ENCODE measurements around the gene DLX2.

The DLX2 gene

DNA sequence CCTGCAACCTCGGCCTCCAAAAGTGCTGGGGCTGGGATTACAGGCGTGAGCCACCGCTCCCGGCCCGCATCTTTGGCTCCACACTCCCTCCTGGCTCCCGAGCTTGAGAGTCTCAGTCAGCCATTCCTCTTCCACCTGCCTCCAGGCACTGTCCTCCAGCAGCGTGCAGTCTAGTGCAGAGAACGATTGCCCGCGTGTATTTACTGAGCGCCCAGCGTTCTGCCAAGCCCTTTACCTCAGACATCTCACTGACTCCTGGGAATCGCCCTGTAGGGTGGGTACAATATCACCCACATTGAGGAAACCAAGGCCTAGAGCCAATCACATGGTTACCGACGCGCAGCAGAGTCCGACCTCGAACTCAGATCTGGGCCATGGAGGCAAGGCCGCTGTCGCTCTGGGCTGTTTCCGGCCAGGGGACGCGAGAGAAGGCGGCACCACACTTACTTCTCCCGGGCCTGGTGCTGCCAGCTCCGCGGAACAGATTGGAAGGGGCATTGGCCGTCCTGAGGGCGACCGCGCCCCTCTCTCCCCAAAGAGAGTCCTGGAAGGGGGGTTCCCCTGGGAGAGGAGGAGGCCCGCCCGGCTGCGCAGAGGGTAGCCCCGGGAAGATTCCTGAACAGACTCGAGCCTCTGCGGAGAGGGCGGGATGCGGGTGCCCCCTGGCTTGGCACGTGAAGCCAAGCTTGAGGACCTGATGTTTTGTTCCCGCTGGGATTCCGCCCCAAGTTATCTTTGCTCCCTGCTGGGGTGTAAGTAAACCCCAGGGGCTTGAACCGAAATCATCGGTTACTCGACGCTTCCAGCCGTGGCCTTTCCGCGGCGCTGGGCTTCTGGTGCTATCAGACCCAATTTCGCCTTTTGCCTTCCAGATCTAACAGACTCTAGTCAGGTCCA, 5.2 kb upstream of the DLX2 start:
- no peak for DNase-seq (ENCODE audit: low spot score)

DNA sequence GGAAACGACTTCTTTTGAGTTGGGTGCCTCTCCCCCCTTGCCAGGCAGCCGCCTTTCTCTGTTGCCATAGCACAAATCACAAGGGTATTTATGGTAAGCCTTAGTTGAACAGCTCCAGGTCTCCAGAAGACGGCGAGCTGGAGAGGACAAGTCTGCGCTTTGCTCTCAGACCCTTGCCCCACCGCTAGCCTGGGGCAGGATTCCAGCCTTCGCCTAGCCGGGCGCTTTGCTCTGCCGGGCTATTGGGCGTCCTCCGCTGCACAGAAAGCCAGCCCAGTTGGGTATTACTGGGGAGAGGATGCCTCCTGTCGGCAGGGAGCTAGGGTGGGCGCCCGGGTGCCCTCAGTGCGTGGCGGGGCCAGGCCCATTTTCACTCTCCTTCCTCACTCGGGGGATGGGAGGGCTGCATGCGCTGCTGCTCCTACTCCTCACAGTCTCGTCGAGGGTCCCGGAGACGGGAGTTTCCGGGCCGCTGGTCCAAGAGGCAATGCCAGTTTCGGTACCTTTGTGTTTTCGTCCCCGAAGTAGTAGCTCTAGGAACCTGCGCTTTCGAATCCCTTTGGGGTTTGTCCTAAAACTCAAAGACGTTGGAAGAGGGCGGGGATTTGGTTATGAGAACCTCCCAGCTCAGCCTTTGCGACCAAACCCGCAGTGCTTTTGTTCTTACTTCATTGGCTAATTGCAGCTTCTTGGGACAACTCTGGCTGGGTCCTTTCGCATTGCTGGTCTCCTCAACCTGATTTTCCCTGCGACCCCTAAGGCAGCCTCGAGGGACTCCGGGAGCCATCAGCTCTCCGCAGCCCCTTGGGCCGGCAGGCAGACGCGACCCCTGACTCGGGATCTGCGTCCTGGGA, 3.6 kb upstream of the DLX2 start:
- DNase-seq (ENCODE audit: low spot score): peak; percentile 70

DNA sequence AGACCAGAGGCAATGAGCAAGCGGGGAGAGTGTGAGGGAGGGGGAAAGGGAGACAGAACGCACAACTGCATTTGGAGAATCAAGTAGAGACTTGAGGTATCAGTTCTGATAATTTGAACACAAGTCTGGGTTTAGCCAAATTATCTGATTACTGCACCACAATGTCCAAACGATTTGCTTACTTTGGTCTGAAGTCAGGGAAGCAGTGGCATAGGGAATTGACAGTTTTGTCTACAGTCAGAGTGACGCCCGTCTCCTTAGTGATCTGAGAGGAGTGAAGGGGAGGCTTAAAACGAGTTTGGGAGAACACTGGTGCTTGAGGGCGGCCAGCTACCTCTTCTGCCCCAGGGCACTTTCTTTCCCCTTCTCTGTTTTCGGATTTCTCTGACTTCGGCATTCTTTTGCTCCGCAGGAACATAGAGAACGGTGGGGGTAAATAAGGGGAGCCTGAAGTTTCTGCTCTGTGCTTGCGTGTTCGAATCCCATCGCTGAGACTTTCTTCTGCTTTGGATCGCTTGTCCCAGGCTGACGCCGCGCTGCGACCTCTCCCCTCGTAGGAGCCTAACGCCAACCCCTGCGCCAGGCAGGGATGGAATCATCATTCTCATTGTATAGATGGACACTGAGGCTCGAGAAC, 2.9 kb upstream of the DLX2 start:
- DNase-seq (ENCODE audit: low spot score): no peak

DNA sequence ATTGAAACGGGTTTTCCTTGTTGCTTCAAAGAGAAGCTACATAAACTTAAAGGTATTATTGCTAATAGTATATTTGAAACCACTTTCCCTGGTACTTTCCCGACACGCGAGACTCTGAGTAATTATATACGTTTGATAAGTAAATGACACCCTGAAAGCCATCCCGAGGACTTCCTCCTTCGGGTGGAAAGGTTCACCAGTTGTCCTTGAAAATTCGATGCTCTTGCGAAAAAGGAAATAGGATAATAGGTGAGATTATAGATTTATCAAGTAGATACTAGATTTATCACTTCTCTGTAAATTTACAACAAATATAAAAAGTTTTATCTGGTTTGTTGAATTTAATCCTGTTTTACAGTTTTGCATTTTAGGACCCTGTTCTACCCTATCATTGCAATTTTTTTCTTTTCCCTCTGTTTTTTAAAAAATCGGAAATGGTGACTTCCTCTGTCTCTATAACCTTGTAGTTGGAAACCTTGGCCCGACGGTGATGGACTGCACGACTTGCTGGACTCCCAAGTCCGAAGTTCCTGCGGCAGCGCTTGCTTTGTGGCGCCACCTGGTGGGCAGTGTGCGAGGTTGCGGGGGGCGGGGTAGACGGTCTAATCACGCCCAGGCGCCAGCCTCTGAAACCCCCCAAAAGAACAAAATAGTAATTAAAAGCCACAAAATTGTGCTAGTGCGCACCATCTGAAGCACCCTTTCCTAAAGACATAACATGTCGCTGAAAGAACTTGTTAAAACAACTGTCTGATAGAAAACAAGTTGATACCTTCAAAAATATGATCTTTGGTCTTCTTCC, 972 bp upstream of the DLX2 start:
- peak; percentile 86 for DNase-seq (ENCODE audit: low spot score)

DNA sequence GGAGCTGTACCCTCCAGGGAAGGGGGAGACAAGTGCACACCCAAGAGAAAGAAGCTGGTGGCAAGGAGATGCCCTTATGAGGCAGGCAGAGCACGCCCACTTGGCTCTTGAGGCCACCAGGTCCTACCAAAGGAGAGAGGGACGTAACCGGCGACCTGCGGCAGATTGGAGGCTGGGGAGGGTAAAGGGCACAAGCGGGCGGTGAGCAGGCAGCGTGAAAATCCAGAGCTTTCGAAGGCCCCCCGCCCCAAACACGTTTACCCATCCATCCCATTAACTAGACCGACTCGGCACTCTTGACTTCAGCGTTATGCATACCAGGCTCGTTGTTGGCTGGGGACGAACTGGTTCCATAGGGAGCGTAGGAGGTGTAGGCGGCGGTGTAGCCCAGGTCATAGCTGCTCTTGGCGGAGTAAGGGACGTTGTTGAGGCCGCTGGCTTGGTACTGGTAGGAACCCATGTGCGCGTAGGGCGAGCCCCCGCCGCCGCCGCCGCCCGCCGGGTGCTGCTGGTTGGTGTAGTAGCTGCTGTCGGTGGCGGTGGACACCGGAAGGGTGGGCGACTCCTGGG, 794 bp downstream of the DLX2 start:
- DNase-seq (ENCODE audit: low spot score): no peak

DNA sequence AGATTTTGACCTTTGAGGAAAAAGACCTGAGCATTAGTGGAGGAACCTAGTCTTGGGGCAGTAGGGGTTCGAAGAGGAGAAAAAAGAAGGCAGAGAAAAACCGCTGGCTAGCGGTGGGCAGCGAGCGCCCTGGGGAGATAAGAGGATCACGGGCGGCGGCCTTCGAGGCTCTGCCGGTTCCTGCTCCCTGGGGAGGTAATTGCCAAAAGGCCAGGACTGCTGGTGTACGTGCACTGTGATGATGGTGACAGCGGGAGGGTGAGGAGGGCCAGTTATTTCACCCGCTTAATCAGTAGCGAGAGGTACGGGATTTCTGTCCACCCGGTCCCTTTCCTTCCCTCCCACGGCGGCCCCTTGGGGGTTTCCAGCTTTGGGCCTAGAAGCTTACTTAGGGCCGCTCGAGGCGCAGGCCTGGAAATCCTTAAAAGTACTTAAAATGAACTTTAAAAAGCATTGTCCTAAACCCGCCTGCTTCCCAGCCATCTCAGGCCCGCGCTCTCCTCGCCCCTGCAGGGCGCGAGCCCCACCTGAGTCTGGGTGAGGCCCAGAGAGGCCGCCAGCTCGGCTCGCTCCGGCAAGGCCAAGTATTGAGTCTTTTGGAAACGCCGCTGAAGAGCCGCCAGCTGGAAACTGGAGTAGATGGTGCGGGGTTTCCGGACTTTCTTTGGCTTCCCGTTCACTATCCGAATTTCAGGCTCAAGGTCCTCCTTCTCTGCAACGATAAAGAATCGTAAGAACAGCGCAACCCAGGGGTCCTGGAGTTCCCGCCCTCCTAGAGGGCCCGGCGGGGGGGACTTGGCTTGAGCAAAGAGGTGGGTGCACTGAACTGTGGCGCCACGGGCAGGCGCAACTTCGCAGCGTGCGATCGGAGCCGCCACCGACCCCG, 1.5 kb downstream of the DLX2 start:
- DNase-seq (ENCODE audit: low spot score): no peak

DNA sequence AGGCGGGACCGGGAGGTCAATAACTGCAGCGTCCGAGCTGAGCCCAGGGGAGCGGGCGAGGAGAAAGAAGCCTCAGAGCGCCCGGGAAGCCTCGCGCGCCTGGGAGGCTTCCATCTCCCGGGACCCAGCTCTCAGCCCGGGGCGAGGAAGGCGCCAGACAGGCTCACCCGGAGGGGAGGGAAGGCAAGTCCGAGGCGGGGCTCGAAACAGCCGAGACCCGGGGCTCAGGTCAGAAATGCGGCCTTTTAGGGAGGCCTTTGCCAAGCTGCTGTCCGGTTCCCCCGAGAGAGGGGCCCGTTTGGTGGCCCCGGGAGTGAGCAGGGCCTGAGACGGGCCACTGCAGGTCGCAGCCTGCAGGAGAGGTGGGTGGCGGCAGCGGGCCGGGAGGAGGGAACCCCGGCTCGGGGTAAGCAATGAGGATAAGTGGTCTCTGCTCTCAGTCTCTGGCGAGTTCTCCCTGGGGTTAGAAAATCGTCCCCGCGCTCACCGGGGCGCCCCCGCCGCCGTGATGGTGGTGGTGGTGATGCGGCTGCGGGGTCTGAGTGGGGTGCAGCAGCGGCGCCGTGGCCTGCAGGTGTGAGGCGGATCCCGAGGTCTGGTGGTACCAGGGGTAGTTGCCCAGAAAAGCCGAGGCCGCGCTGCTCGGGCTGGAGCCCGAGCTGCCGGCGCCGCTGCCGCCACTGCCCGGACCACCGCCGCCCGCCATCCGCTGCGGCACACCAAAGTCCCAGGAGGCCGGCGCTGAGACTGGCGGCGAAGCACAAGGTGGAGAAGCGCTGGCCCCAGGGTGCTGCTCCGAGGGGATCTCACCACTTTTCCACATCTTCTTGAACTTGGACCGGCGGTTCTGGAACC, 2.4 kb downstream of the DLX2 start:
- no peak for DNase-seq (ENCODE audit: low spot score)

DNA sequence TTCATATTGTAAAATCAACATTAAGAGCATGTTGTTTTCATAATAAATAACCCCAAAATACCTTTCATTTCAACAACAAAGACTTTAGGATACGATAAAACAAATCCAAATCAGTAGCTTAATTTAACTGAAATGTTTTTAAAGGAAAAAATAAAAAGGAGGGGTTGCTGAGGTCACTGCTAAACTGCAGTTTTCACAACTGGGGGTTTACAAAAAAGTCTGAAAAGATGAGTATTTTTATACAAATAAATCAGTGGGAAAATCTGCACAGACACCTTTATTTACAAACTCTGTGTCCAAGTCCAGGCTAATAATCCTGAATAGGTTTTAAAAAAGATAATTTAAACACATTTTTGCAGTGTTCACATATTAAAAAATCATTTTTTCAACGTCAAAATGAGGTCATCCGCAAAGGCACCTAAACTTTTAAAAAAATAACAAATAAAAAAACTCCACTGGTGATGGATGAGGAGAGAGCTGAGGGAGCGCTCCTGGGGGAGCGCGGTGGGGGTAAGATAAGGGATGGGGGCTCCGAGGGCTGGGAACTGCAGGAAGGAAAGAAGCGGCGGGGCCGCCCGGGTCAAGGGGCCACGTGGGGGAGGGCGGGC, 3.1 kb downstream of the DLX2 start:
- no peak for DNase-seq (ENCODE audit: low spot score)

DNA sequence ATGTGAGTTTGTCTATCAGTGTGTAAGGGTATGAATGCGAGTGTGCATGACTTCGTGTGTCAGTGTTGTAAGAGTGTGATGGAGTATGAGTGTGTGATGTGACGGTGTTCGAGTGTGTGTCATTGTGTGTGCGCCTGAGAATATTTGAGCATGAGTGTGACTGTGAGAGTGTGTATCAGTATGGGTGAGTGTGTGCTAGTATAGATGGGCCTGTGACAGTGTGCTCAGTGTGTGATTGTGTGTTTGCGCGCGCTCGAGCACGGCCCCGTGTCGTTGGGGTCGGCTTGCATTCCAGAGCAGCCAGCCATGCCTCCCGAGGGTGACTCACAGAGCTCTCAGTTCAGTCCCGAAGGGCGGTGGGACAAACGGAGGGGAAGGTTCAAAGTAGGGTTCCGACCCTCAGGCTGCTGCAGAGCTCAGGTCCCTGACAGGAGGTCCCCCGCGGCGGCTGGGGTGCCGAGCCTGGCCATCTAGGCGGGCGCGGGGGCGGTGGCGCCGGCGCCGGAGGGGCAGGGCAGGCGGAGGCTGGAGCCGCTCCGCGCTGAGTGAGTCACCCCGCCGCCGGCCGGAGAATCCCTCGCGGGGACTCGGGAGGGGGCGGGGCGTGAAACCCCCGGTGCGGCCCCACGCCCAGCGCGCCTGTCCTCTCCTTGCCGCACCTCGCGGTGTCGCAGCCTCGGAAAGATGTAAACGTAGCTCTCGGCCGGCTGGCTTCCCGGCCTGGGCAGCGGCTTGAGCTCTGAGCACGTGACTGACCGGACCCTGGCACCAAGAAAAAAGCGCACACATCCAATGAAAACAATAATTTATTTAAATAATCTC, 3.8 kb downstream of the DLX2 start:
- peak; percentile 72 for DNase-seq (ENCODE audit: low spot score)

DNA sequence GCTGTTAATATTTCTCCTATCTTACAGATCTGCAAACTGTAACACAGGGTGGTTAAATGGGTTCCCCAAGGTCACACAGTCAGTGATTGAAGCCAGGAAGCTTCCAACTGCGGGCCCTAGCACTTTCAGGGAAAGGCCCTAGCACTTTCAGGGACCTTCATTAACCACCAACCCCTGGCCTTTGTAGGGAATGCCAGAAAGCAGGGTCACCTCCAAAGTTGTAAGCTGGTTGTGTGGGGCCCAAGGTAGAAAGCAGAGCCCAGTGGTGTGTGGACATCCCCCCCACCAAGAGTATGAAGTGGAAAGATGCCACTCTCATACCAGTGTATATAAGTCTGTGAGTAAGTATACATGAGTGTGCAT, 4.4 kb downstream of the DLX2 start:
- no peak for DNase-seq (ENCODE audit: low spot score)

DNA sequence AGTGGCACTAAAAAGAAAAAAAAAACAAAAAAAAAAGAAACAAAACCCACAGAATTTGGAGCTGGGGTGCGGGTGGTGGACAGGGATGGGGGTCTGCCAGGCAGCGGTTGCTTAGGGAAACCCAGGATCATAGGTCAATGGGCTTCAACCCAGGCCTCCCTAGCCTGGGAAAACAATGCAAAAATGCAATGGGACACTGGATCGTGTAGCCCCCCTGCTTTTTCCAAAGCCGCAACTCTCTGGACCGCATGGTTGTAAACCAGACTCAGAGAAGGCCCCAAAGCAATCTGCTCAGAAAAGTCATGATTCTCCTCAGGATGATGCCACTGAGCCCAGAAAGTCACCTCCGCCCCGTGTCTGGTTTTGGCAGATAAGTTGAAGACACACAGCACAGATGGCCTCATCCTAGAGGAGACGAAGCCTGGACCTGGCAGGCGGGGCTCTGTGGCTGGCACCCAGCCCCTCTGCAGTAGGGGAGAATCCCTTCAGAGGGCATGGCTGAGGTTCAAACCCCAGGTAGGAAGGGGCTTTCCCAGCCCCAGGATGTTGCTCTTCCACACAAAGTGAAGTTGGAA, 5.1 kb downstream of the DLX2 start:
- DNase-seq (ENCODE audit: low spot score): no peak

DNA sequence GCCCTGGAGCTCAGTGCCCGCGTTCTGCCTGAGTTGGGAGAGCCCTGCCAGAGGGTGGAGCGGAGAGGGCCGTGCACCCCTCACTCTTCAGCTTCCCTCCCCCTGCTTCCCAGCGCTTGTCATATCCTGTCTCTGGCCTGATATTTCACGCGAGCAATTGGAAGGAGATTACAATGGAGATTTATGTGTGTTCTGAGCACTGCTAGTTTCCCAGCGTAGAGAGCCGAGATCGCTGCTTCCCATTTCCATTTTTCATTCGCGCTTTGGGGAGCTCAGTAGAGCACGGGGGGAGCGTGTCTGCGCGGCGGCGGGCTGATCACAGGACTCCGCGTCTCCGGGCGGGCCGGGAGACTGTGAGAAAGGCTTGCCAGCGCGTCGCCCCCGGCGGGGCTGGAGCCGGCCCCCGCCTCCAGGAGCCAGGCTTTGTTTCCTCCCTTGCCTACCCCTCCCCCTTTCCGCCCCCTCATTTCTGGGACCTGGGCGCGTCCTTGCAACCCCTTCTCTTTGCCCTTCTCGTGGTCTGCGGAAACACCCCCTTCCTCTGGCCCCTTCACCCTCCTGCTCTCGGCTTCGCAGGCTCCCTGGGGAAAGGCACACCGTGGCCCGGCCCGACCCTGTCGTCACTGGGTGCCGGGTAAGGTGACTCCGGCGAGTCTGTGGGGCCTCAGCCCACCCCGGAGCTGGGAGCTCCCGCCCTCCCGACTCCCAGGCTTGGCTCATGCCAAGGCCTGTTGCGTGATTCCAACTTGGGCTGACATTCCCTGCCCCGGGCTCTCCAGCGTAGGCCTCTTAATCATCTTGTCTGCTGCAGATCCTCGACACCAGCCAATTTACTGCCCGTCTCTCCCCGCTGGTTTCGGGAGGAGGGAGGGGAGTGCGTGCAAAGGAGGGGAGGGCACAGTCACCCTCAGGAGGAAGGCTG, 5.8 kb downstream of the DLX2 start:
- DNase-seq (ENCODE audit: low spot score): peak; percentile 75

DNA sequence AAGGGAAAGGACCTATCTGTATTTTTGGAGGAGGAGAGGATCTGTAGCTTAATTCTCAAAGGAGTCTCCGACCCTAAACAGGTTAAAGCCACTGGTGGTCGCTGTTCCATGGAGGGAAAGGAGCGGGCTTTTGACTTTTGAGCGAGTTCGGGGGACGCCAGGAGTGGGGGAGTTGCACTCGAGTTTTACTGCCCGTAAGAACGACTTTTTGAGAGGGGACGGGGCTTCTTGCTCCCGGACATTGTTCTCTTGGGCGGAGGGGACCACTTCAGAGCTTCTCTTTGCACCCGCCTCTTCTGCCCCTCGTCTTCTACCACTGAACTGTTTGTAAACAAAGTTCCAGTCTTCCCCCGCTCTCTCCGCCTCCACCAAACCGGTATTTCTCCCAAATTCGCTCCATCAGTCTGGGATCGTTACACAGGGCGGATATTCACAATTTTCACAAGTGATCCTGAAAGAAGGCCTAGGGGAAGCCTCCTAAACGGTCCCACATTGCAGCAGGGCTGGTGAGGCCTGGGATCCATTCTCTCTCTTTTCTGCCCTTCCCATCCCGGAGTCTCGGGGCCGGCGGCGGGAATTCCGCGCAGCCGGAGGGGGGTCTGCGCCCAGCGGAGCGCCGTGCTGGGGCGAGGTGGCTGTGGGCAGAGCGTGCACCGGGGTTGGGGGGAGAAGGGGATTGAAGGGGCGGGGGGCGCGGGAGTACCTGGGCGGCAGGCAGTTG, 6.6 kb downstream of the DLX2 start:
- no peak for DNase-seq (ENCODE audit: low spot score)

DNA sequence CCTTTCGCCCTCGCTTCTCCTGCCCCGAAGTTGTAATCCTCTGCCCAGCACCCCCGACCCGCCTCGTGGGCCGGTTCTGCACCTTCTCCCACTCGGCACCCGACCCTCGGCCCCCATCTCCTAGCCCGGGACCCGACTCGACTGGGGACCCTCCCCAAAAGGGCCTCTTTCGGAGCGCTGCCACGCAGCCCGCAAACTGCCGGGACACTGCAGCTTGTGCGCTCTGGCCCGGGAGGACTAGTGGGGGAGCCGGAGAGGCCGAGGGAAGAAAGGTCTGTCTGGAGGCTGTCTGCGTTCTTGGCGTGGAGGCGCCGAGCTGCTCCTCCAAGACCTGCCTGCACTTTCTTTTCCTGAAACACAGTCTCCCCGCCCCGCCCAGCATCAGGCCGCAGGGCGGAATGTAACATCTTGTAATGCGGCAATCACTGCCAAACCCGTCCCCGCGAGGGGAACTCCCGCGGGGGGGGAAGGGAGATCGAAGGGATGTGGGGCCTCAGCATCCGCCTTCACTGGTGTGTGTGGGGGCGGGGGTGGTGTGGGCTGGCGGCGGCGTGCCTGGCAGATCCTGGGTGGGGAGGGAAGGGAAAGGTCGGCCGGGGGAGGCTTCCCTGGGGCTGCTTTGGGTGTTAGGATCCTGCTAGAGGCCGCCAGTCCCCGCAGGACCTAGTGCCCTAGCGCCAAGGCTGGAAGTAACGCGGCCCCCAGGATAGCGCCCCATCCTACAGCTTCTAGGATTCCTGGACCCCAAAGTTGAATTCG, 7.4 kb downstream of the DLX2 start:
- DNase-seq (ENCODE audit: low spot score): peak; percentile 82

All from AG08395 (cell line).